Endodermal cell (in vitro differentiated cells): ENCODE measurements around the gene TFF2. TPM values are rescaled to one million over a fixed set of nuclear protein-coding genes. Genes with fewer than 3 reads are reported as not detected.

Experiments used
- DNase-seq: peaks from one replicate; pipeline ENCODE4 v3.0.0-alpha.2; 2017
- H3K27ac ChIP-seq: 2 replicates; pipeline ENCODE4 v1.5.1; 2013; ENCODE audit warnings: mild to moderate bottlenecking, low read depth, low read length, moderate library complexity
- H3K27me3 ChIP-seq: 2 replicates; pipeline ENCODE4 v1.6.1; 2013; ENCODE audit warnings: mild to moderate bottlenecking, low read length, moderate library complexity; ENCODE audit not compliant: insufficient read depth, control insufficient read depth, poor library complexity, severe bottlenecking
- H3K36me3 ChIP-seq: 2 replicates; pipeline ENCODE4 v1.7.0; 2013; ENCODE audit warnings: mild to moderate bottlenecking, low read length, moderate library complexity; ENCODE audit not compliant: control insufficient read depth, insufficient read depth
- H3K4me1 ChIP-seq: one replicate; pipeline ENCODE4 v1.7.0; 2013; ENCODE audit warnings: low read length; ENCODE audit not compliant: control insufficient read depth, insufficient read depth
- H3K4me3 ChIP-seq: 2 replicates; pipeline ENCODE4 v1.5.1; 2013; ENCODE audit warnings: mild to moderate bottlenecking, low read length, moderate library complexity
- H3K9ac ChIP-seq: 2 replicates; pipeline ENCODE4 v1.6.1; 2013; ENCODE audit warnings: mild to moderate bottlenecking, low read length, moderate library complexity; ENCODE audit not compliant: poor library complexity, severe bottlenecking; ENCODE audit errors: extremely low read depth
- H3K9me3 ChIP-seq: 2 replicates; pipeline ENCODE4 v1.6.1; 2013; ENCODE audit warnings: mild to moderate bottlenecking, low read length, moderate library complexity; ENCODE audit not compliant: control insufficient read depth
- H3K27ac Mint-ChIP-seq: 2 replicates; pipeline ENCODE4 v1.8.0; 2020; ENCODE audit warnings: mixed read lengths
- H3K27me3 Mint-ChIP-seq: 2 replicates; pipeline ENCODE4 v1.8.0; 2021; ENCODE audit warnings: mild to moderate bottlenecking, mixed read lengths; ENCODE audit not compliant: insufficient read depth
- H3K36me3 Mint-ChIP-seq: 2 replicates; pipeline ENCODE4 v1.8.0; 2020; ENCODE audit warnings: low read depth, mixed read lengths
- H3K4me1 Mint-ChIP-seq: 2 replicates; pipeline ENCODE4 v1.8.0; 2020; ENCODE audit warnings: mixed read lengths
- H3K4me3 Mint-ChIP-seq: 2 replicates; pipeline ENCODE4 v1.8.0; 2020; ENCODE audit warnings: mild to moderate bottlenecking, moderate library complexity, mixed read lengths
- H3K9me3 Mint-ChIP-seq: 2 replicates; pipeline ENCODE4 v1.8.0; 2020; ENCODE audit warnings: mild to moderate bottlenecking, mixed read lengths
- WGBS, 2 experiments: methylation state at CpG; one replicate each; pipeline versions ENCODE4 v1.1.5 to v1.1.7; 2013; ENCODE audit warnings: missing lambda C conversion rate in 2 of 2, mixed read lengths in 1 of 2; ENCODE audit not compliant: insufficient coverage in 1 of 2, insufficient read length in 1 of 2; 5-methylcytosine and 5-hydroxymethylcytosine counted together
- total RNA-seq, 2 donors: library from RNA; stranded (reverse); fragmentation: NEBNext Ultra II Directional in 1 of 2; extraction: Animal tissue kit (Norgen Biotek cat#: 25700) in 1 of 2; gene quantifications; 2 replicates in 1 of 2; 3 replicates in 1 of 2; pipeline ENCODE4 v1.2.1, GENCODE V29; 2021
- TF ChIP-seq, protein P1 (sequence below): fragments of 200-600 bp; sonication (generic); conservative IDR thresholded peaks from 2 replicates; pipeline ENCODE4 v1.5.0; 2021; ENCODE audit warnings: antibody characterized with exemption, mild to moderate bottlenecking

TFF2 gene
- total RNA-seq, 2 donors from 2014 or later: not detected

DNA sequence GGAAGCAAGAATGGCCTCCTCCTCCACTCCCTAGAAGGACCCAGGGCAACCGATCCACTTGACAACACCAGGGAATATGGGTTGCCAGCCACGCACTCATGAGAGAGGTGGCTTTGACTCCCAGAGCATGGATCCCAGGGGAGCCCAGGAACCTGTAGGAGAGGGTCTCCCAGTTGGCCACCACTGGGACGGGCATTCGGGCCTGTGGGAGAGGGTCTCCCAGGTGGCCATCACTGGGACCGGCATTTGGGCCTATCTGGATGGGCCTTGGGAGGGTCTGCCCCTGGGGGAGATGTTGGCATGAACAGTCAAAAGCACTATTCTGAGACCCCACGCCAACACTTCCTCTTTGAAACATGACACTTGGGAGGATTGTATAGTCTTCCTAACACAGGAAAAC lies 15.0 kb upstream of the TFF2 start:
- no peaks in the 10 kb centered on the region for H3K27me3 ChIP-seq
- TF ChIP-seq, protein P1, sequence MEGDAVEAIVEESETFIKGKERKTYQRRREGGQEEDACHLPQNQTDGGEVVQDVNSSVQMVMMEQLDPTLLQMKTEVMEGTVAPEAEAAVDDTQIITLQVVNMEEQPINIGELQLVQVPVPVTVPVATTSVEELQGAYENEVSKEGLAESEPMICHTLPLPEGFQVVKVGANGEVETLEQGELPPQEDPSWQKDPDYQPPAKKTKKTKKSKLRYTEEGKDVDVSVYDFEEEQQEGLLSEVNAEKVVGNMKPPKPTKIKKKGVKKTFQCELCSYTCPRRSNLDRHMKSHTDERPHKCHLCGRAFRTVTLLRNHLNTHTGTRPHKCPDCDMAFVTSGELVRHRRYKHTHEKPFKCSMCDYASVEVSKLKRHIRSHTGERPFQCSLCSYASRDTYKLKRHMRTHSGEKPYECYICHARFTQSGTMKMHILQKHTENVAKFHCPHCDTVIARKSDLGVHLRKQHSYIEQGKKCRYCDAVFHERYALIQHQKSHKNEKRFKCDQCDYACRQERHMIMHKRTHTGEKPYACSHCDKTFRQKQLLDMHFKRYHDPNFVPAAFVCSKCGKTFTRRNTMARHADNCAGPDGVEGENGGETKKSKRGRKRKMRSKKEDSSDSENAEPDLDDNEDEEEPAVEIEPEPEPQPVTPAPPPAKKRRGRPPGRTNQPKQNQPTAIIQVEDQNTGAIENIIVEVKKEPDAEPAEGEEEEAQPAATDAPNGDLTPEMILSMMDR: no peak
- DNase-seq: no peak
- no peaks in the 10 kb centered on the region for H3K36me3 ChIP-seq
- no peak overlapping the region for H3K4me3 ChIP-seq
- H3K27ac ChIP-seq: no peak overlapping the region
- Mint-ChIP-seq H3K36me3 (no peaks in the 10 kb centered on the region), H3K27me3 (peaks cover 2% of the 10 kb centered on the region), H3K9me3 (no peaks in the 10 kb centered on the region), H3K4me3 (no peak overlapping the region), H3K4me1 (peaks cover 11% of the 10 kb centered on the region), H3K27ac (no peak overlapping the region)
- H3K9me3 ChIP-seq: no peaks in the 10 kb centered on the region
- WGBS, 2 experiments: 86 to 92% methylated on average over 5 to 6 of the region's 6 CpGs
- no peak overlapping the region for H3K9ac ChIP-seq
- peaks cover 4% of the 10 kb centered on the region for H3K4me1 ChIP-seq

- 90 to 95% methylated on average over 9 to 13 of the region's 13 CpGs for WGBS, 2 experiments
- no peak overlapping the region for H3K27ac ChIP-seq
- no peak overlapping the region for H3K9ac ChIP-seq
- no peak for DNase-seq
- H3K4me3 Mint-ChIP-seq: no peak overlapping the region
- H3K36me3 ChIP-seq: no peaks in the 10 kb centered on the region
- H3K4me1 Mint-ChIP-seq: peaks cover 11% of the 10 kb centered on the region
- H3K4me3 ChIP-seq: no peak overlapping the region
- TF ChIP-seq, protein P1: no peak
- no peaks in the 10 kb centered on the region for H3K36me3 Mint-ChIP-seq
- peaks cover 4% of the 10 kb centered on the region for H3K4me1 ChIP-seq
- peaks cover 12% of the 10 kb centered on the region for H3K9me3 Mint-ChIP-seq
- peaks cover 2% of the 10 kb centered on the region for H3K27me3 Mint-ChIP-seq
- H3K9me3 ChIP-seq: no peaks in the 10 kb centered on the region
- H3K27me3 ChIP-seq: no peaks in the 10 kb centered on the region
- no peak overlapping the region for H3K27ac Mint-ChIP-seq
Measured at GRCh38 chr21:42364304-42364865, 13.6 kb upstream of the TFF2 start.

GRCh38 chr21:42363312-42363711 lies 12.5 kb upstream of the TFF2 start:
- peaks cover 11% of the 10 kb centered on the region for H3K4me1 Mint-ChIP-seq
- no peaks in the 10 kb centered on the region for H3K36me3 Mint-ChIP-seq
- Histone ChIP-seq H3K4me3 (no peak overlapping the region), H3K4me1 (peaks cover 4% of the 10 kb centered on the region), H3K9ac (no peak overlapping the region), H3K9me3 (no peaks in the 10 kb centered on the region), H3K27me3 (no peaks in the 10 kb centered on the region), H3K27ac (no peak overlapping the region), H3K36me3 (no peaks in the 10 kb centered on the region)
- WGBS, 2 experiments: 91 to 97% methylated on average over 7 to 8 of the region's 8 CpGs
- H3K4me3 Mint-ChIP-seq: no peak overlapping the region
- TF ChIP-seq, protein P1: no peak
- peaks cover 3% of the 10 kb centered on the region for H3K27me3 Mint-ChIP-seq
- DNase-seq: no peak
- H3K9me3 Mint-ChIP-seq: peaks cover 16% of the 10 kb centered on the region
- H3K27ac Mint-ChIP-seq: no peak overlapping the region
